Measurements from ENCODE around the gene PTEN. TPM values are rescaled to one million over a fixed set of nuclear protein-coding genes. Genes with fewer than 3 reads are reported as not detected.

The PTEN gene
- total and polyA plus RNA-seq, 9 of the 15 experiments (the other 6 are each of a cell fraction or from before 2014, with no cell fraction given), result 8.4 to 56.9 (median 22.2) TPM

- ATAC-seq, result peak; percentile 31
- no peak overlapping the region for H3K4me2 ChIP-seq (ENCODE audit: insufficient read depth, low read length)
- in situ Hi-C loops (cut with MboI) (no loop called here), intact Hi-C loops (cut with micrococcal nuclease) (no loop called here)
- H4K20me1 ChIP-seq (replicated peaks; ENCODE audit: control insufficient read depth, insufficient read depth, low read length), result no peaks in the 10 kb centered on the region
- no TSS peak for BruUV-seq (replicated peaks)
- DNase-seq (ENCODE audit: extremely low read depth in 1 of 4, low spot score in 3 of 4), result no peak
- WGBS (ENCODE audit: insufficient coverage, low coverage, missing lambda C conversion rate), result 92% methylated on average over 2 of the region's 2 CpGs
- TF ChIP-seq L3MBTL2 (IDR thresholded peaks at IDR 0.05) (no peak), CGGBP1 (CRISPR knock-in tag; IDR thresholded peaks at IDR 0.05) (no peak), FOXM1 (IDR thresholded peaks at IDR 0.05; ENCODE audit: low read depth) (no peak), FOXM1 (CRISPR knock-in tag; IDR thresholded peaks at IDR 0.05; ENCODE audit: low read depth) (no peak)
- no peaks in the 10 kb centered on the region for H3K27me3 ChIP-seq (ENCODE audit: control insufficient read depth in 2 of 2, insufficient read depth in 2 of 2, low read length in 2 of 2)
- no peak overlapping the region for H3K9ac ChIP-seq (ENCODE audit: insufficient read depth in 1 of 2, low read depth in 2 of 2, low read length in 2 of 2)
- H3K79me2 ChIP-seq (ENCODE audit: control insufficient read depth, insufficient read depth, low read length), result peaks cover 17% of the 10 kb centered on the region
- no peak overlapping the region for H3K4me3 ChIP-seq
- H3K36me3 ChIP-seq (ENCODE audit: control insufficient read depth, insufficient read depth, low read length), result peaks cover 19% of the 10 kb centered on the region; the same call in 2 of the 3 replicates
- no peaks in the 10 kb centered on the region for H3K9me3 ChIP-seq (replicated peaks; ENCODE audit: control insufficient read depth, insufficient read depth, low read depth, low read length)
- H3K9me1 ChIP-seq (ENCODE audit: control insufficient read depth, insufficient read depth, low read length), result no peaks in the 10 kb centered on the region
- no peaks in the 10 kb centered on the region for H3K4me1 ChIP-seq (replicated peaks in 1 of 2; ENCODE audit: control insufficient read depth in 2 of 2, insufficient read depth in 2 of 2, low read length in 2 of 2)
- no peak overlapping the region for H2AFZ ChIP-seq (ENCODE audit: low read depth, low read length)
- no peak for FAIRE-seq
- no peak overlapping the region for H3K27ac ChIP-seq (ENCODE audit: extremely low read depth, low read depth, low read length)
- CTCF ChIA-PET (ENCODE audit: low intra/inter-chr PET ratio), result no interaction called here
- POLR2A ChIA-PET, result interaction anchor here (1.1 to 2.4 kb wide), 2 partner anchors 13 to 25 kb away, joined by 3 to 5 read pairs; no protein-coding TSS in a partner anchor
Observed at GRCh38 chr10:87887548-87888289, 24.3 kb downstream of the PTEN start.

GRCh38 chr10:87895430-87895829 lies 32.0 kb downstream of the PTEN start:
- no peak for TF ChIP-seq ZNF707 (CRISPR knock-in tag; conservative IDR thresholded peaks at IDR 0.05)
- TF ChIP-seq ZNF133 (CRISPR knock-in tag; IDR thresholded peaks at IDR 0.05), result no peak
- no peak for TF ChIP-seq SIN3A (IDR thresholded peaks at IDR 0.05; ENCODE audit: borderline replicate concordance in 2 of 2, control insufficient read depth in 1 of 2, low read depth in 2 of 2, low read length in 2 of 2)
- TF ChIP-seq NFIC (IDR thresholded peaks at IDR 0.05), result no peak
- no peak for TF ChIP-seq GTF2A2 (tag; IDR thresholded peaks at IDR 0.05)
- TF ChIP-seq ZBTB9 (CRISPR knock-in tag; IDR thresholded peaks at IDR 0.05), result no peak
- FAIRE-seq (no peak), DNase-seq (ENCODE audit: extremely low read depth in 1 of 4, low spot score in 3 of 4) (no peak), ATAC-seq (no peak)
- intact Hi-C loops (cut with micrococcal nuclease) (no loop called here), in situ Hi-C loops (cut with MboI) (no loop called here)
- H3K9me3 ChIP-seq (replicated peaks; ENCODE audit: control insufficient read depth, insufficient read depth, low read depth, low read length), result no peaks in the 10 kb centered on the region
- ChIA-PET POLR2A (no interaction called here), CTCF (ENCODE audit: low intra/inter-chr PET ratio) (no interaction called here)
- no peak overlapping the region for H3K9ac ChIP-seq (ENCODE audit: insufficient read depth in 1 of 2, low read depth in 2 of 2, low read length in 2 of 2)
- no peaks in the 10 kb centered on the region for H3K36me3 ChIP-seq (ENCODE audit: control insufficient read depth, insufficient read depth, low read length)
- H3K9me1 ChIP-seq (ENCODE audit: control insufficient read depth, insufficient read depth, low read length), result no peaks in the 10 kb centered on the region
- no peak overlapping the region for H3K4me2 ChIP-seq (ENCODE audit: insufficient read depth, low read length)
- peaks cover 5% of the 10 kb centered on the region; the same call in 2 of the 3 replicates for H3K79me2 ChIP-seq (ENCODE audit: control insufficient read depth, insufficient read depth, low read length)
- no peaks in the 10 kb centered on the region for H3K4me1 ChIP-seq (replicated peaks in 1 of 2; ENCODE audit: control insufficient read depth in 2 of 2, insufficient read depth in 2 of 2, low read length in 2 of 2)
- no peak overlapping the region for H3K27ac ChIP-seq (ENCODE audit: extremely low read depth, low read depth, low read length)
- H3K27me3 ChIP-seq (ENCODE audit: control insufficient read depth in 2 of 2, insufficient read depth in 2 of 2, low read length in 2 of 2), result no peaks in the 10 kb centered on the region
- no peak overlapping the region for H3K4me3 ChIP-seq
- no peaks in the 10 kb centered on the region for H4K20me1 ChIP-seq (replicated peaks; ENCODE audit: control insufficient read depth, insufficient read depth, low read length)
- H2AFZ ChIP-seq (ENCODE audit: low read depth, low read length), result no peak overlapping the region
- TSS peak; percentile 7 for BruUV-seq (replicated peaks)
- 86% methylated on average over 1 of the region's 1 CpG for WGBS (ENCODE audit: insufficient coverage, low coverage, missing lambda C conversion rate)

Measured in K562 (cell line).